Mesendoderm (in vitro differentiated cells): ENCODE data around the gene IL1RAPL1.
"Not testable (repeated sequence)": the region's sequence is repeated elsewhere in the genome, so short reads cannot be mapped to it uniquely, and the experiment has no call there.

Experiments used
- DNase-seq: peaks from one replicate; pipeline ENCODE4 v3.0.0; 2013
- H2AK5ac ChIP-seq: 2 replicates; pipeline ENCODE4 v1.6.1; 2013; ENCODE audit warnings: low read length, inconsistent platforms
- H2BK120ac ChIP-seq: 2 replicates; pipeline ENCODE4 v1.6.1; 2013; ENCODE audit warnings: low read depth, mild to moderate bottlenecking, low read length, moderate library complexity, mixed read lengths
- H2BK15ac ChIP-seq: replicated peaks from 2 replicates; pipeline ENCODE4 v1.6.1; 2013; ENCODE audit warnings: low read depth, mild to moderate bottlenecking, moderate library complexity
- H2BK5ac ChIP-seq: 2 replicates; pipeline ENCODE4 v1.6.1; 2013; ENCODE audit warnings: low read length, inconsistent platforms
- H3K18ac ChIP-seq: 2 replicates; pipeline ENCODE4 v1.6.1; 2013; ENCODE audit warnings: mild to moderate bottlenecking, low read length, mixed read lengths
- H3K23ac ChIP-seq: one replicate; pipeline ENCODE4 v1.6.1; 2013; ENCODE audit warnings: low read length
- H3K27ac ChIP-seq: 2 replicates; pipeline ENCODE4 v1.5.1; 2013; ENCODE audit warnings: low read depth, mild to moderate bottlenecking, inconsistent platforms, low read length, moderate library complexity
- H3K27me3 ChIP-seq: 2 replicates; pipeline ENCODE4 v1.6.1; 2013; ENCODE audit warnings: low read length, control low read depth, mild to moderate bottlenecking, inconsistent platforms; ENCODE audit not compliant: insufficient read depth, poor library complexity
- H3K36me3 ChIP-seq: 2 replicates; pipeline ENCODE4 v1.6.1; 2013; ENCODE audit warnings: low read length, inconsistent platforms; ENCODE audit not compliant: control insufficient read depth, insufficient read depth
- H3K4ac ChIP-seq: one replicate; pipeline ENCODE4 v1.6.1; 2013; ENCODE audit warnings: low read depth, mild to moderate bottlenecking, low read length, moderate library complexity
- H3K4me1 ChIP-seq: 2 replicates; pipeline ENCODE4 v1.6.1; 2013; ENCODE audit warnings: low read depth, low read length, inconsistent platforms; ENCODE audit not compliant: control insufficient read depth
- H3K4me2 ChIP-seq: 2 replicates; pipeline ENCODE4 v1.6.1; 2013; ENCODE audit warnings: low read length
- H3K4me3 ChIP-seq: 2 replicates; pipeline ENCODE4 v1.5.1; 2013; ENCODE audit warnings: mild to moderate bottlenecking, low read length
- H3K56ac ChIP-seq: one replicate; pipeline ENCODE4 v1.6.1; 2013; ENCODE audit warnings: low read length
- H3K79me1 ChIP-seq: 2 replicates; pipeline ENCODE4 v1.6.1; 2013; ENCODE audit warnings: low read length, inconsistent platforms
- H3K79me2 ChIP-seq: 2 replicates; pipeline ENCODE4 v1.6.1; 2013; ENCODE audit warnings: mild to moderate bottlenecking, low read length; ENCODE audit not compliant: control insufficient read depth, insufficient read depth
- H3K9ac ChIP-seq: 2 replicates; pipeline ENCODE4 v1.6.1; 2013; ENCODE audit warnings: low read length, inconsistent platforms
- H4K5ac ChIP-seq: one replicate; pipeline ENCODE4 v1.6.1; 2013; ENCODE audit warnings: low read length
- H4K8ac ChIP-seq: one replicate; pipeline ENCODE4 v1.6.1; 2013; ENCODE audit warnings: low read depth, mild to moderate bottlenecking, control low read depth, low read length, moderate library complexity
- WGBS: extraction: QIAGEN DNeasy Blood & Tissue Kit; methylation state at CpG from one replicate; pipeline ENCODE4 v1.1.7; 2013; ENCODE audit warnings: low lambda C conversion rate, missing lambda C conversion rate; ENCODE audit not compliant: insufficient coverage; ENCODE audit errors: extremely low coverage; 5-methylcytosine and 5-hydroxymethylcytosine counted together

The IL1RAPL1 gene

GRCh38 chrX:29333091-29333490, 745.8 kb downstream of the IL1RAPL1 start:
- not testable (repeated sequence) for H2BK120ac ChIP-seq, H3K4me1 ChIP-seq, H3K23ac ChIP-seq, H3K9ac ChIP-seq, H3K4ac ChIP-seq, H2AK5ac ChIP-seq, H3K36me3 ChIP-seq, DNase-seq, H3K18ac ChIP-seq, H3K79me2 ChIP-seq, H2BK15ac ChIP-seq, H4K5ac ChIP-seq, H3K4me2 ChIP-seq, H3K27me3 ChIP-seq, H4K8ac ChIP-seq, H2BK5ac ChIP-seq, H3K56ac ChIP-seq, H3K27ac ChIP-seq, H3K4me3 ChIP-seq, H3K79me1 ChIP-seq
- no CpG with 5 or more reads among the region's 27 CpGs for WGBS

DNA sequence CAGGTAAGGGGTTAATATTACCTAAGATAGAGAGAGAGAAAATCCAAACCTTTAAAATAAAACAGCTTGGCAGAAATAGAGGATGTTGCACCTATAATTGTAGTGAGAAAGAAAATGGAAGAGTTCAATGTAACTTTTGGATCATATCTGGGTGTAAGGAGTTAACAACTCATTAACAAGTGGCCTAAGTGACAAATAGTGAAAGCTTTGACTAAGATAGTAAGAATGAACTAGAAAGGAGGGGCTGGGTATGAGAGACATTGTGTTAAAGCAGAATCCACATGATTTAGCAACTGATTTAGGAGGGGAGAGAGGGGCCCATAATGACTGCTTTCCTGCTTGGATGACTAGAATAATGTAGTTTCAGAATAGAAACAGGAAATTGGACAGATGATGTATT, 761.0 kb downstream of the IL1RAPL1 start:
- H2BK120ac ChIP-seq = no peak overlapping the region
- H4K5ac ChIP-seq = no peak overlapping the region
- no peak overlapping the region for H3K4me2 ChIP-seq

GRCh38 chrX:29359276-29359675, 772.0 kb downstream of the IL1RAPL1 start:
- Histone ChIP-seq H3K23ac (no peak overlapping the region), H3K27me3 (no peaks in the 10 kb centered on the region), H3K4me3 (no peak overlapping the region), H3K18ac (no peak overlapping the region), H3K4me1 (no peaks in the 10 kb centered on the region), H3K36me3 (no peaks in the 10 kb centered on the region), H2BK5ac (no peak overlapping the region), H3K27ac (no peak overlapping the region), H3K4me2 (no peak overlapping the region), H2AK5ac (no peak overlapping the region), H3K79me2 (no peaks in the 10 kb centered on the region), H3K9ac (no peak overlapping the region), H3K79me1 (no peaks in the 10 kb centered on the region), H3K56ac (no peak overlapping the region), H2BK15ac (no peak overlapping the region), H3K4ac (no peak overlapping the region), H4K5ac (no peak overlapping the region), H4K8ac (no peak overlapping the region), H2BK120ac (no peak overlapping the region)
- no CpG with 5 or more reads among the region's 1 CpG for WGBS
- no peak for DNase-seq

More for the DNA sequence above, 761.0 kb downstream of the IL1RAPL1 start:
- Histone ChIP-seq H3K4ac (no peak overlapping the region), H3K56ac (no peak overlapping the region), H3K36me3 (no peaks in the 10 kb centered on the region), H2BK15ac (no peak overlapping the region), H3K27me3 (no peaks in the 10 kb centered on the region), H2AK5ac (no peak overlapping the region), H4K8ac (no peak overlapping the region), H3K18ac (no peak overlapping the region), H3K27ac (no peak overlapping the region), H3K4me1 (peaks cover 2% of the 10 kb centered on the region), H3K9ac (no peak overlapping the region), H2BK5ac (no peak overlapping the region), H3K4me3 (no peak overlapping the region), H3K23ac (no peak overlapping the region), H3K79me1 (no peaks in the 10 kb centered on the region), H3K79me2 (no peaks in the 10 kb centered on the region)
- peak; percentile 83 for DNase-seq

GRCh38 chrX:29374765-29375164, 787.5 kb downstream of the IL1RAPL1 start:
- not testable (repeated sequence) for H2BK5ac ChIP-seq, DNase-seq, H3K9ac ChIP-seq, H3K4me3 ChIP-seq, H3K79me1 ChIP-seq, H3K79me2 ChIP-seq, H3K23ac ChIP-seq, H2AK5ac ChIP-seq, H3K56ac ChIP-seq, H3K4ac ChIP-seq, H3K4me2 ChIP-seq, H3K18ac ChIP-seq, H3K36me3 ChIP-seq, H3K27ac ChIP-seq, H2BK120ac ChIP-seq, H4K8ac ChIP-seq, H3K27me3 ChIP-seq, H2BK15ac ChIP-seq, H4K5ac ChIP-seq, H3K4me1 ChIP-seq

- Histone ChIP-seq H4K8ac (no peak overlapping the region), H3K27me3 (no peaks in the 10 kb centered on the region), H3K9ac (no peak overlapping the region), H3K4me3 (no peak overlapping the region), H2BK5ac (no peak overlapping the region), H3K4me2 (no peak overlapping the region), H2AK5ac (no peak overlapping the region), H2BK120ac (no peak overlapping the region), H2BK15ac (no peak overlapping the region), H3K79me2 (no peaks in the 10 kb centered on the region), H3K23ac (no peak overlapping the region), H3K56ac (no peak overlapping the region), H3K36me3 (no peaks in the 10 kb centered on the region), H3K79me1 (no peaks in the 10 kb centered on the region), H3K4ac (no peak overlapping the region), H4K5ac (no peak overlapping the region), H3K27ac (no peak overlapping the region), H3K4me1 (no peaks in the 10 kb centered on the region), H3K18ac (no peak overlapping the region)
- WGBS = no CpG with 5 or more reads among the region's 1 CpG
- no peak for DNase-seq
These were observed 789.3 kb downstream of the IL1RAPL1 start for GRCh38 chrX:29376584-29376983.

DNA sequence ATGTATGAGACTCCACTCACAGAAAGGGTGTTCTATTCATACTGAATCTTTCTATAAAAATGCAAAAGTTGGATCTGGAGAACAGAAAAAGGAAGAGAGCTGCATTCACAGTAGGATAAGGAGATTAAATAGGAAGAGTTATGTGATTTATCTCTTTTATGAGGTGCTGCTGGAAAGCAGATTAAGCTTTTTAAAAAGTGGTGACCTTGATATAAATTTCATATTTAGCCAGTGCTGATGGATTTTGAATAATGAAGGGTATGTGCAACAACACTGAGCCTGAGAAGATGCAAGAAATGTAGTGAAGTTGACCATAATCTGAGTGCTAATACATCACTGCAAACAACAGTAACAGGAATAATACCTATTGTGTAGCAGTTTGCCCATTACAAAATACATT, 795.6 kb downstream of the IL1RAPL1 start:
- no peaks in the 10 kb centered on the region for H3K4me1 ChIP-seq
- no peaks in the 10 kb centered on the region for H3K79me2 ChIP-seq
- no peak overlapping the region for H3K4ac ChIP-seq
- H3K9ac ChIP-seq = no peak overlapping the region
- no peak overlapping the region for H2BK5ac ChIP-seq
- no peak overlapping the region for H3K4me3 ChIP-seq
- no peaks in the 10 kb centered on the region for H3K36me3 ChIP-seq
- H3K27me3 ChIP-seq = no peaks in the 10 kb centered on the region
- H3K4me2 ChIP-seq = no peak overlapping the region
- H3K79me1 ChIP-seq = no peaks in the 10 kb centered on the region
- no peak overlapping the region for H4K5ac ChIP-seq
- H3K23ac ChIP-seq = no peak overlapping the region
- no peak overlapping the region for H3K18ac ChIP-seq
- H2BK120ac ChIP-seq = no peak overlapping the region
- H2BK15ac ChIP-seq = no peak overlapping the region
- no peak overlapping the region for H3K56ac ChIP-seq
- no peak for DNase-seq
- no peak overlapping the region for H4K8ac ChIP-seq
- no peak overlapping the region for H3K27ac ChIP-seq
- no peak overlapping the region for H2AK5ac ChIP-seq
